Breast epithelium (tissue), 3 donors: ENCODE measurements around the gene EEPD1.

Source experiments
- POLR2A ChIP-seq: fragments of 450-650 bp; IDR thresholded peaks from one replicate; pipeline ENCODE4 v1.6.1; 2016; ENCODE audit warnings: antibody characterized with exemption, mild to moderate bottlenecking, moderate library complexity
- POLR2AphosphoS5 ChIP-seq, 3 donors: sonication (generic); formaldehyde crosslinking; IDR thresholded peaks; one replicate each; pipeline ENCODE4 v1.6.1; 2017; ENCODE audit warnings: antibody characterized with exemption in 3 of 3
- TF ChIP-seq, protein P1 (sequence below), 3 donors: fragments of 450-650 bp; IDR thresholded peaks; one replicate each; pipeline ENCODE4 v1.5.1; 2016 to 2017; ENCODE audit warnings: antibody characterized with exemption in 3 of 3, mild to moderate bottlenecking in 3 of 3, moderate library complexity in 3 of 3

DNA sequence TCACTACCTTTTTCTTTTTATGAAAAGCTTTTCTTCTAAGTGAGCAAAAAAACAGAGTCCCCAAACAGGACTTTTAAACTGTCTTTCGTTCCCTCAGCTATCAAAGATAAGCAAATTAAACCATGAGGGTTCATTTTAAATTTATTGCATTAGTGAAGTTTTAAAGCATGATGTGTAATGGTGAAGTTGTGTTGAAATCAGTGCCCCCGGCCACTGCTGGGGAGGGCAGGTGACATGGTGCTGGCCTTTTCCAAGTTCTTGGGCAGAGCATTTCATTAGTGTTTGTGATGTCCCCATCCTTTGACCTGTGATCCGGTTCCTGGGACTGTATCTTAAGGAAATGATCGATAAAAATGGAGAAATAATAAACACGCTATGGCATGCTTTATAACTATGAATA lies 96.0 kb downstream of the EEPD1 start:
- TF ChIP-seq POLR2A (no peak), POLR2AphosphoS5 (IDR thresholded peaks at IDR 0.05) (no peak)
- TF ChIP-seq, protein P1, sequence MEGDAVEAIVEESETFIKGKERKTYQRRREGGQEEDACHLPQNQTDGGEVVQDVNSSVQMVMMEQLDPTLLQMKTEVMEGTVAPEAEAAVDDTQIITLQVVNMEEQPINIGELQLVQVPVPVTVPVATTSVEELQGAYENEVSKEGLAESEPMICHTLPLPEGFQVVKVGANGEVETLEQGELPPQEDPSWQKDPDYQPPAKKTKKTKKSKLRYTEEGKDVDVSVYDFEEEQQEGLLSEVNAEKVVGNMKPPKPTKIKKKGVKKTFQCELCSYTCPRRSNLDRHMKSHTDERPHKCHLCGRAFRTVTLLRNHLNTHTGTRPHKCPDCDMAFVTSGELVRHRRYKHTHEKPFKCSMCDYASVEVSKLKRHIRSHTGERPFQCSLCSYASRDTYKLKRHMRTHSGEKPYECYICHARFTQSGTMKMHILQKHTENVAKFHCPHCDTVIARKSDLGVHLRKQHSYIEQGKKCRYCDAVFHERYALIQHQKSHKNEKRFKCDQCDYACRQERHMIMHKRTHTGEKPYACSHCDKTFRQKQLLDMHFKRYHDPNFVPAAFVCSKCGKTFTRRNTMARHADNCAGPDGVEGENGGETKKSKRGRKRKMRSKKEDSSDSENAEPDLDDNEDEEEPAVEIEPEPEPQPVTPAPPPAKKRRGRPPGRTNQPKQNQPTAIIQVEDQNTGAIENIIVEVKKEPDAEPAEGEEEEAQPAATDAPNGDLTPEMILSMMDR (IDR thresholded peaks at IDR 0.05), result no peak
